OCI-LY7 (cell line): ENCODE data around the gene TIGD4. TPM values are rescaled to one million over a fixed set of nuclear protein-coding genes. Genes with fewer than 3 reads are reported as not detected.

Source experiments
- BruUV-seq: library from RNA; stranded (reverse); fragments of 400-500 nt; replicated peaks from 2 replicates; lab custom pipeline; 2021; lab: Mats Ljungman, UMichigan
- CTCF ChIA-PET: fragments of 300-600 bp; sonication (Branson Sonifier 250); formaldehyde crosslinking; loops from one replicate; lab custom pipeline; 2022; ENCODE audit warnings: antibody characterized with exemption; ENCODE audit not compliant: unreplicated experiment; lab: Charles Lee
- POLR2A ChIA-PET: fragments of 300-600 bp; sonication (Branson Sonifier 250); formaldehyde crosslinking; loops from one replicate; lab custom pipeline; 2022; ENCODE audit warnings: antibody characterized with exemption; lab: Charles Lee
- DNase-seq: peaks from one replicate; pipeline ENCODE4 v3.0.0-alpha.2; 2015; ENCODE audit warnings: low spot score
- H2AFZ ChIP-seq: fragments of 200-600 bp; sonication (generic), shearing (Covaris generic); 2 replicates; pipeline ENCODE4 v1.6.1; 2014; ENCODE audit warnings: mild to moderate bottlenecking, antibody characterized with exemption, low read length, moderate library complexity
- H3K27ac ChIP-seq: fragments of 200-600 bp; sonication (generic); 2 replicates; pipeline ENCODE4 v1.5.1; 2014; ENCODE audit warnings: mixed run types, low read depth, mild to moderate bottlenecking, moderate library complexity, low read length, inconsistent platforms; ENCODE audit not compliant: poor library complexity, severe bottlenecking
- H3K36me3 ChIP-seq: fragments of 200-600 bp; sonication (generic); 2 replicates; pipeline ENCODE4 v1.6.1; 2014; ENCODE audit warnings: mild to moderate bottlenecking, antibody characterized with exemption, low read length, moderate library complexity, mixed read lengths; ENCODE audit not compliant: insufficient read depth
- H3K4me1 ChIP-seq: fragments of 200-600 bp; sonication (generic); 2 replicates; pipeline ENCODE4 v1.5.1; 2014; ENCODE audit warnings: mild to moderate bottlenecking, low read length; ENCODE audit not compliant: insufficient read depth, poor library complexity, severe bottlenecking
- H3K4me2 ChIP-seq: fragments of 200-600 bp; sonication (generic); 2 replicates; pipeline ENCODE4 v1.6.1; 2014; ENCODE audit warnings: mild to moderate bottlenecking, low read length
- H3K4me3 ChIP-seq: fragments of 200-600 bp; sonication (generic); 2 replicates; pipeline ENCODE4 v1.5.1; 2014; ENCODE audit warnings: mild to moderate bottlenecking, low read depth, low read length; ENCODE audit not compliant: poor library complexity, severe bottlenecking
- H3K79me2 ChIP-seq: fragments of 200-600 bp; sonication (generic); 2 replicates; pipeline ENCODE4 v1.6.1; 2016; ENCODE audit warnings: low read depth, mild to moderate bottlenecking, low read length, moderate library complexity, mixed read lengths; ENCODE audit not compliant: insufficient read depth
- H3K9me2 ChIP-seq: fragments of 200-600 bp; sonication (generic); 2 replicates; pipeline ENCODE4 v1.6.1; 2016; ENCODE audit warnings: mild to moderate bottlenecking, low read length, mixed read lengths; ENCODE audit not compliant: insufficient read depth
- H3K9me3 ChIP-seq: fragments of 200-600 bp; sonication (generic); 2 replicates; pipeline ENCODE4 v1.6.1; 2014; ENCODE audit warnings: mild to moderate bottlenecking, mixed run types, low read length, mixed read lengths
- H4K20me1 ChIP-seq: fragments of 200-600 bp; sonication (generic); 2 replicates; pipeline ENCODE4 v1.6.1; 2014; ENCODE audit warnings: mild to moderate bottlenecking, antibody characterized with exemption, low read length, moderate library complexity, mixed read lengths; ENCODE audit not compliant: insufficient read depth
- CTCF ChIP-seq: fragments of 200-600 bp; sonication (generic); conservative IDR thresholded peaks from 2 replicates; pipeline ENCODE4 v1.5.1; 2014; ENCODE audit warnings: mild to moderate bottlenecking, antibody characterized with exemption, low read length, moderate library complexity, mixed read lengths
- EZH2phosphoT487 ChIP-seq: fragments of 200-600 bp; sonication (generic); IDR thresholded peaks from 2 replicates; pipeline ENCODE4 v1.6.1; 2018; ENCODE audit warnings: low read depth, borderline replicate concordance, mild to moderate bottlenecking, mixed run types, antibody characterized with exemption, low read length, moderate library complexity, mixed read lengths
- intact Hi-C: fragments of 100-400 bp; cut with micrococcal nuclease; formaldehyde crosslinking; loops from one replicate; pipeline ENCODE4 v1.10.0; 2022; ENCODE audit not compliant: unreplicated experiment
- total RNA-seq, 2 experiments: library from RNA; depleted of rRNA in 1 of 2; stranded (reverse); fragments of >200 nt in 1 of 2; shearing (Covaris generic) in 1 of 2; gene quantifications; 2 replicates each; pipeline ENCODE4 v1.2.3, GENCODE V29; 2014 to 2022

Gene TIGD4
- total RNA-seq, 2 experiments from 2014 or later: 1.0 to 1.5 TPM

GRCh38 chr4:152795891-152796290 is 16.4 kb upstream of the TIGD4 start:
- Histone ChIP-seq H2AFZ (no peak overlapping the region), H3K27ac (no peak overlapping the region), H3K4me3 (no peak overlapping the region), H3K36me3 (no peaks in the 10 kb centered on the region), H3K79me2 (peaks cover 30% of the 10 kb centered on the region; the same call in 1 of the 2 replicates), H3K9me2 (no peaks in the 10 kb centered on the region), H3K4me2 (no peak overlapping the region), H3K9me3 (no peaks in the 10 kb centered on the region), H4K20me1 (no peaks in the 10 kb centered on the region), H3K4me1 (no peaks in the 10 kb centered on the region)
- no peak for DNase-seq
- intact Hi-C loops: no loop called here
- TF ChIP-seq CTCF: no peak
- BruUV-seq: no TSS peak
- CTCF ChIA-PET: no interaction called here
- POLR2A ChIA-PET: interaction anchor here (0.8 kb wide), 1 partner anchor 455 kb away, joined by 3 read pairs; no protein-coding TSS in a partner anchor

DNA sequence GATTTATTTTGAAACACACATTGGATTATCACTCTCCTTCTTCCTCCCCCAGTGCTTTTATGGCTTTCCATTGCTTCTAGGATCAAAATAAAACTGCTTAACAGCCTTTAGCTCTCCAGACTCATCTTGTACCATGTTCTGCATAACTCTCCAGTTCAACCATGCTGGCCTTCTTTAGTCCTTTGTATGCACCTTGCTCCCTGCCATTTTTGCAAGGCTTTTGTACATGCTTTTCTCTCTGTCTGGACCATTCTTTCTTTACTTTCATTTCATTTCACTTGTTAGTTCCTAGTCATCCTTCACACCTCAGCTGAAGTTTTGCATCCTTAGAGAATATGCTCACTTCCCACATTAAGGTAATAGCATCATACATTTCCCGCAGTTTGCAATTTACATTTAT is 7.1 kb upstream of the TIGD4 start:
- Histone ChIP-seq H2AFZ (no peak overlapping the region), H3K4me1 (peaks cover 37% of the 10 kb centered on the region), H3K4me2 (peak overlapping the region; percentile 54; the same call in 1 of the 2 replicates), H3K4me3 (no peak overlapping the region), H3K36me3 (peaks cover 10% of the 10 kb centered on the region; the same call in 1 of the 2 replicates), H3K9me2 (no peaks in the 10 kb centered on the region), H3K27ac (no peak overlapping the region), H4K20me1 (0 out of 2 replicates have a peak, but pooled peaks cover 4% of the 10 kb centered on the region), H3K9me3 (no peaks in the 10 kb centered on the region), H3K79me2 (peaks cover 34% of the 10 kb centered on the region; the same call in 1 of the 2 replicates)
- TF ChIP-seq EZH2phosphoT487: no peak
- intact Hi-C loops: no loop called here
- no peak for DNase-seq
- ChIA-PET CTCF (no interaction called here), POLR2A (interaction anchor here (0.8 to 2.3 kb wide), 3 partner anchors 8 to 43 kb away, joined by 3 to 15 read pairs (median 4); no protein-coding TSS in a partner anchor)
- no TSS peak for BruUV-seq

DNA sequence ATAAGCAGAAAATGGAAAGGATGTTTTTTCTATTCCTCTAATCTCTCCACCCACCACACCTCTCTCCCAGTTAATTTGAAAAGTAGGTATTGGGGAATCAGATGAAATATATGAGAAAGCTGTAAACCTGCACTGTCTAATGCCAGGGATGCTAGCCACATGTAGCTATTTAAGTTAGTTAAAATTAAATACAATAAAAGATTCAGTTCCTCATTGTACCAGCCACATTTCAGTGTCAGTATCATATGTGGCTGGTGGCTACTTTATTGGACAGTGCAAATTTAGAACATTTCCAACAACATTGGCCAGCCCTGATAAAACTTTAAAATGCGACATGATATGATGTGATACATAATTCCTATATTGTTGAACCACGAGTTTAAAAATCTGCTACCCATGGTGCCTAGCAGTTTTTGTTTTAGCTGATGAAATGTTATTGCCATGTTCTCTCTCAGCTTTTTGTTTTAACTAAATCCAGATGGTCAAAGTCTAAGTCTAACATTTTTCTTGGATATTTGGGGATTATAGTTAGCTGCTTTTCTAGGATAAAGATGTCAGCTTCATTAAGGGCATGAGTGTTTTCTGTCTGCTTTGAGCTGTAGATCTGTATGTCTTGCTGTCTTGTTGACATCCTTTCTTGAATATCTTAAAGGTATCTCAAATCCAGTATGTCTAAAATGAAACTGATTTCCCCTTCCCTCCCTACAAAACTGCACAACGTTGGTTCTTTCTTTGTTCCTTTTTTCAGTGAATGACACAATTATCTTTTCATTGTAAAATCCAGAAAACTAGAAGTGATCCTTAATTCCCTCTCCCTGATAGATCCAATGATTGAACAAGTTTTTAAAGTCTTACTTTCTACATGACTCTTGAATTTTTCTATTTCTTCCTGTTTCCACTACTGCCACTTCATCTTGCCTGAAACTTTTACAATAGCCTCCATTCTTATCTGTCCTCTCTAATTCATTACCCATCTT is 6.4 kb upstream of the TIGD4 start:
- peaks cover 10% of the 10 kb centered on the region; the same call in 1 of the 2 replicates for H3K36me3 ChIP-seq
- H4K20me1 ChIP-seq: 0 out of 2 replicates have a peak, but pooled peaks cover 5% of the 10 kb centered on the region
- BruUV-seq: no TSS peak
- intact Hi-C loops: no loop called here
- ChIA-PET CTCF (no interaction called here), POLR2A (interaction anchor here (0.5 to 2.3 kb wide), 5 partner anchors 7 to 220 kb away, joined by 3 to 15 read pairs (median 4); no protein-coding TSS in a partner anchor)
- peak; percentile 22 for DNase-seq
- 0 out of 2 replicates have a peak overlapping the region, but pooled peaks have one; percentile 1 for H2AFZ ChIP-seq
- no peak overlapping the region for H3K27ac ChIP-seq
- no peak for TF ChIP-seq EZH2phosphoT487
- no peak for TF ChIP-seq CTCF
- peak overlapping the region; percentile 15 for H3K4me3 ChIP-seq
- no peaks in the 10 kb centered on the region for H3K9me2 ChIP-seq
- H3K4me1 ChIP-seq: peaks cover 44% of the 10 kb centered on the region
- H3K9me3 ChIP-seq: no peaks in the 10 kb centered on the region
- H3K4me2 ChIP-seq: peak overlapping the region; percentile 54
- H3K79me2 ChIP-seq: peaks cover 32% of the 10 kb centered on the region; the same call in 1 of the 2 replicates
